Upper lobe of right lung (tissue), 1 donor: Measurements from ENCODE around the gene ZRANB1. TPM values are rescaled to one million over a fixed set of nuclear protein-coding genes. Genes with fewer than 3 reads are reported as not detected.

Experiments used
- ATAC-seq: fragments of 200-7000 bp; cut with Tn5 transposase; one replicate; pipeline ENCODE4 v1.9.1; 2020; ENCODE audit warnings: mild to moderate bottlenecking, moderate library complexity
- DNase-seq: peaks from one replicate; pipeline ENCODE4 v3.0.0-alpha.2; 2020
- H3K27ac ChIP-seq: fragments of 200-600 bp; one replicate; pipeline ENCODE4 v1.8.0; 2022
- H3K27me3 ChIP-seq: fragments of 200-600 bp; one replicate; pipeline ENCODE4 v1.8.0; 2022; ENCODE audit warnings: mild to moderate bottlenecking
- H3K36me3 ChIP-seq: fragments of 200-600 bp; one replicate; pipeline ENCODE4 v1.8.0; 2022
- H3K4me1 ChIP-seq: fragments of 200-600 bp; one replicate; pipeline ENCODE4 v1.8.0; 2022
- H3K4me3 ChIP-seq: fragments of 200-600 bp; one replicate; pipeline ENCODE4 v1.8.0; 2022; ENCODE audit warnings: mild to moderate bottlenecking
- H3K9me3 ChIP-seq: fragments of 200-600 bp; one replicate; pipeline ENCODE4 v1.8.0; 2022
- intact Hi-C: fragments of 100-400 bp; cut with DNase I; formaldehyde crosslinking; loops from one replicate; pipeline ENCODE4 v1.11.0; 2022
- total RNA-seq: library from RNA; stranded (reverse); fragmentation: NEBNext Ultra II Directional; extraction: Animal tissue kit (Norgen Biotek cat#: 25700); gene quantifications from one replicate; pipeline ENCODE4 v1.2.1, GENCODE V29; 2021
- TF ChIP-seq, protein P1 (sequence below): fragments of 200-600 bp; IDR thresholded peaks from one replicate; pipeline ENCODE4 v1.8.0; 2022; ENCODE audit warnings: antibody characterized with exemption
- donor health status: DM: no; HTN: yes; CAD: no; lungs with severe emphysema.

The ZRANB1 gene
- total RNA-seq, 1 donor from 2014 or later: 20.5 TPM

DNA sequence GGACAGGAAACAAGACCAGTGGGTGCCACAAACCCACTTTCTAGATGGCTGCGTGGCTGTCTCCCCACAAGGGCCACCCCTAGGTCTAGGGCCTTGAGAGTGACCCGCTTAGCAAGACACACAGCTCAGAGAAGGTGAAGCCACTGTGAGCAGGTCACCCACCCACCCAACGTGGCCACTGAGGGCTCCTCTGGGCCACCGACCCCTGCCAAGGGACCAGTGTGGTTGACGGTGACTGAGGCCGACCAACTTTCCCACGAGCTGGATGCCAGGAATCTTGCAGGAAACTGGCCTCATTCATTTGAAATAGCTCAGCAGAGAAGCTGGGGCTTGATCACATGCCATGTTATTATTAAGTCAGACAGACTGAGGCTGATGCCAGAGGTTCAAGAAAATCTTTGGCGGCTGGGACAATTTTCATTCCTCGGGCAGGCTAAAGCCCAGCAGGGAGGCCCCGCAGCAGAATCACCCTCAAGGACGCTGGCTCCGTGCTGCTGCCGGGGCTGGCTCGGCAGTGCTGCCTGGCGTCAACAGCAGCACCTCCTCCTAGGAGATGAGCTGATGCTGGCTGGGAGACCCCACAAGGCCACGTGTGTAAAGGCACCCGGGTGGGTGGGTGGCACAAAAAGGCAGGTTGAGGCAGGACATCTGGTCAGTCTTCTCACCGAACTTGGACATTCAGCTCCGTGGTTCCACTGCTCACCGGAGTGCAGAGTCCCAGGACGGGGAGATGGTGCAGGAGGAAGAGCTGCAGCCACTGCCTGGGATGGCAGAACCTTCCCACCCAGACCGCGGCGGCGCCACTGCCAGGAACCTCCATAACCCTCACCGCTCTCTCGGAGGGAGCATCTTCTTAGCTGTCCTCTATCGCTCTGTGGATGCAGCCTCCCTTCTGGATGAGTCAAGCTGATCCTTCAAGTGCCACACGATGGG is 57.8 kb downstream of the ZRANB1 start:
- H3K27me3 ChIP-seq: no peaks in the 10 kb centered on the region
- no peaks in the 10 kb centered on the region for H3K9me3 ChIP-seq
- H3K4me3 ChIP-seq: no peak overlapping the region
- peaks cover 49% of the 10 kb centered on the region for H3K36me3 ChIP-seq
- H3K27ac ChIP-seq: peak overlapping the region; percentile 60
- H3K4me1 ChIP-seq: peaks cover 24% of the 10 kb centered on the region
- intact Hi-C loops: loop anchor here (10.0 kb wide), 1 partner anchor 45 kb away; no protein-coding TSS in a partner anchor
- ATAC-seq (peak; percentile 6), DNase-seq (peak; percentile 61)
- TF ChIP-seq, protein P1, sequence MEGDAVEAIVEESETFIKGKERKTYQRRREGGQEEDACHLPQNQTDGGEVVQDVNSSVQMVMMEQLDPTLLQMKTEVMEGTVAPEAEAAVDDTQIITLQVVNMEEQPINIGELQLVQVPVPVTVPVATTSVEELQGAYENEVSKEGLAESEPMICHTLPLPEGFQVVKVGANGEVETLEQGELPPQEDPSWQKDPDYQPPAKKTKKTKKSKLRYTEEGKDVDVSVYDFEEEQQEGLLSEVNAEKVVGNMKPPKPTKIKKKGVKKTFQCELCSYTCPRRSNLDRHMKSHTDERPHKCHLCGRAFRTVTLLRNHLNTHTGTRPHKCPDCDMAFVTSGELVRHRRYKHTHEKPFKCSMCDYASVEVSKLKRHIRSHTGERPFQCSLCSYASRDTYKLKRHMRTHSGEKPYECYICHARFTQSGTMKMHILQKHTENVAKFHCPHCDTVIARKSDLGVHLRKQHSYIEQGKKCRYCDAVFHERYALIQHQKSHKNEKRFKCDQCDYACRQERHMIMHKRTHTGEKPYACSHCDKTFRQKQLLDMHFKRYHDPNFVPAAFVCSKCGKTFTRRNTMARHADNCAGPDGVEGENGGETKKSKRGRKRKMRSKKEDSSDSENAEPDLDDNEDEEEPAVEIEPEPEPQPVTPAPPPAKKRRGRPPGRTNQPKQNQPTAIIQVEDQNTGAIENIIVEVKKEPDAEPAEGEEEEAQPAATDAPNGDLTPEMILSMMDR: no peak

DNA sequence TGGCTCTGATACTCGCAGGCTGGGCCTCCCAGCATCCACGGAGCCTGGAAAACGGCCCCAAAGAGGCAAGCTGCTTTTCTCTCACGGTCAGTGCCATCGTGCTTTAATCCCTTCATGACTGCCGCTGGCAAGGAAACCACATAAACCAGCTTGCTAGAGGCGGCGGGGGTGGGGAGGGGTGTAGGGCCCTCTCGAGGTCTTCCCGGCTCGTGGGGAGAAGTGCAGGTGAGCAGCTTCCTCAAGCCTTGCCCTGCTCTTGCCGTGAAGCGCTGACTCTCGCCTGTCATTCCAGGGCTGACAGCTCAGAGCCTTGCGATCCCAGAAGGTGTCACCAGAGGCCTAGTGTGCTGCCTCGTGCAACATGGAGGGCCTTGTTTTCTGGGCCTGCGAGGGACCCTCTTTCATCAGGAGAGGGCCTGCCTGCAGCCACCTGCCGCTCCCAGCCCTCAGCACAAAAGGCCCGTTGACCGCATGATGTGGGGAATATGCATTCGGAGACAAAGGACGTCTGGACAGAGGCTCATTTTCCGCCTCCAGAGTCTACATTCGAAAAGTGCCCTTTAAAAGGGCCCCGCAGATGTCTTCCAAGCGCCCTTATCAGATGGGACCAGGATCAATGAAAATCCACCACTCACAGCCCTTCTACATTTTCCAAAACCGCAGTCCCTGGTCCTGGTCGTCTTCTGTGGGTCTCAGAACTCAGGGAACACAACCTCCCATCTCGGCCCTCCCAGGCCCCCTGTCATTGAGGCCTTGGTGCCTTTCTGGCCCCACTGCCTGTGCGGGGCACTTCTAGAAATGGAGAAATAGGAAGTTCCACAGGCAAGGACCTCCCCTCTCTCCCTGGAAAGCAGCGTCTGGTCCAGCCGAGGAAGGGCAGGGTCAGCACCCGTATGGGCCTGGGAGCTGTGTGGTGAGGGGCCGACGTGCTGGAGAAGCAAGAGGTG is 58.7 kb downstream of the ZRANB1 start:
- DNase-seq: peak; percentile 52
- Histone ChIP-seq H3K9me3 (no peaks in the 10 kb centered on the region), H3K27ac (peak overlapping the region; percentile 58), H3K4me3 (no peak overlapping the region), H3K27me3 (no peaks in the 10 kb centered on the region), H3K36me3 (peaks cover 46% of the 10 kb centered on the region), H3K4me1 (peaks cover 24% of the 10 kb centered on the region)
- TF ChIP-seq, protein P1: no peak
- no peak for ATAC-seq
- intact Hi-C loops: no loop called here

DNA sequence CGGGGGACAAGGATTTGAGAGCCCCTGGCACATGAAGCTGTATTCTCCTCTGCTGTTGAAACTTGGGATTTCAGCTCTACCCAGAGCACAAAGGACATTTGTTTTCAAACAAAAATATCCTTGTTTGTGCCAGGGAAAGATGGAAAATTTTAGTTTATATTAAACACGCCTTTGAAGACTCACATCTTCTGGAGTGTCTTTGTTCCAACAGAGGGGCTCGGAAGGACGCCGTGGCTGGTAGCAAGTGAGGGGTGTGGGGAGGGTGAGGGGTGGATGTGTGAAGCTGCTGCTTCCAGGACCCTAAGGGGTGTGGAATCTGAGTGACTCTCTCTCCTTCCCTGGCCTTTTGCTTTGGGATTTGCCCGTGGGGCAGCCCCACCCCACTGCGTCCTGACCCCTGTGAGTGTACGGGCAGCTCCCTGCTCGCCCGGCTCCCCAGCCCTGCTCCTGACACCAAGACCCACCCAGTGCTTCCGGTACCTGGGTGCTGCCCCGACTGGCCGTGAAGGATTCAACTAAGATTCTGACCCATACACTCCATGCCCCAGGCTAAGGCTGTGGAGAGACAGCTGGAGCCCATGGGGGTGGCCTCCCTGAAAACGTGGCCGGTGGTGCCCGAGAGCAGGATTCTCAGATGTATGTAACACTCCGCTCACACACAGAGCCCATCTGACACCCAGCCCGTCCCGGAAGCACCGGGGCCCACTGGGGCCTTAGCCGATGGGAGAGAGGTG is 59.6 kb downstream of the ZRANB1 start:
- ATAC-seq (no peak), DNase-seq (peak; percentile 49)
- intact Hi-C loops: no loop called here
- H3K27ac ChIP-seq: peak overlapping the region; percentile 58
- TF ChIP-seq, protein P1: no peak
- H3K36me3 ChIP-seq: peaks cover 48% of the 10 kb centered on the region
- H3K4me3 ChIP-seq: no peak overlapping the region
- H3K9me3 ChIP-seq: no peaks in the 10 kb centered on the region
- H3K27me3 ChIP-seq: no peaks in the 10 kb centered on the region
- H3K4me1 ChIP-seq: peaks cover 24% of the 10 kb centered on the region

DNA sequence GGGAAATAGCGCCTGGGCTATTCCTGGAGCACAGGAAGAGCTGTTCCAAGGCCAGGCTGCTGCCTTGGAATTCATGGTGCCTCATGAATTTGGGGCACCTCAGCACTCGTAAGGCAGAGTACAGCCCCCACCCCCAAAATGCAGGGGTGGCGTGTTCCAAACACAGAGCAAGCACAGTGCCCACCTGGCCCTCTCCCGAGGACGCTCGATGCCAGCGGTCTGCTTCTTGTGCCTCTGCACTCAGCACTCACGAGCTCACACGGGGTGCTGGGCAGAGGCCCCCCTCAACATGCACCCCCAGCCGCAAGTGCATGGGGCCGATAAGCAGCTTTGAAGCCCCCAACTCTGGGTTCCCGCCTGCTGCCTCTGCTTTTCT is 60.1 kb downstream of the ZRANB1 start:
- no peaks in the 10 kb centered on the region for H3K27me3 ChIP-seq
- DNase-seq: peak; percentile 53
- H3K27ac ChIP-seq: peak overlapping the region; percentile 58
- peaks cover 24% of the 10 kb centered on the region for H3K4me1 ChIP-seq
- peaks cover 43% of the 10 kb centered on the region for H3K36me3 ChIP-seq
- H3K4me3 ChIP-seq: no peak overlapping the region
- TF ChIP-seq, protein P1: no peak
- no peak for ATAC-seq
- intact Hi-C loops: no loop called here
- H3K9me3 ChIP-seq: no peaks in the 10 kb centered on the region
